Smooth muscle cell (in vitro differentiated cells): ENCODE results near the gene ATP1A2. TPM values are rescaled to one million over a fixed set of nuclear protein-coding genes. Genes with fewer than 3 reads are reported as not detected.

Experiments used
- DNase-seq: peaks from one replicate; lab custom pipeline; 2025; ENCODE audit not compliant: unreplicated experiment; lab: John Stamatoyannopoulos, UW
- H2AFZ ChIP-seq: fragments of 200-600 bp; sonication (generic); 2 replicates; pipeline ENCODE4 v1.6.0; 2016; ENCODE audit warnings: antibody characterized with exemption, low read depth, mild to moderate bottlenecking
- H3F3A ChIP-seq: fragments of 200-600 bp; sonication (generic); 2 replicates; pipeline ENCODE4 v1.6.0; 2017; ENCODE audit warnings: antibody characterized with exemption, low read depth
- H3K27ac ChIP-seq: fragments of 200-600 bp; sonication (generic); 2 replicates; pipeline ENCODE4 v1.5.1; 2016; ENCODE audit warnings: low read depth, mild to moderate bottlenecking
- H3K27me3 ChIP-seq: fragments of 200-600 bp; sonication (generic); 2 replicates; pipeline ENCODE4 v1.6.1; 2016; ENCODE audit warnings: low read depth, mild to moderate bottlenecking
- H3K36me3 ChIP-seq: fragments of 200-600 bp; sonication (generic); 2 replicates; pipeline ENCODE4 v1.5.1; 2016; ENCODE audit warnings: low read depth
- H3K4me1 ChIP-seq: fragments of 200-600 bp; sonication (generic); 2 replicates; pipeline ENCODE4 v1.5.1; 2016; ENCODE audit warnings: low read depth
- H3K4me2 ChIP-seq: fragments of 200-600 bp; sonication (generic); 2 replicates; pipeline ENCODE4 v1.6.0; 2016; ENCODE audit warnings: mild to moderate bottlenecking
- H3K4me3 ChIP-seq: fragments of 200-600 bp; sonication (generic); 2 replicates; pipeline ENCODE4 v1.5.1; 2016; ENCODE audit warnings: mild to moderate bottlenecking
- H3K79me2 ChIP-seq: fragments of 200-600 bp; sonication (generic); 2 replicates; pipeline ENCODE4 v1.6.0; 2016; ENCODE audit warnings: low read depth, mild to moderate bottlenecking
- H3K9ac ChIP-seq: fragments of 200-600 bp; sonication (generic); 2 replicates; pipeline ENCODE4 v1.6.0; 2016; ENCODE audit warnings: low read depth
- H3K9me3 ChIP-seq: fragments of 200-600 bp; sonication (generic); replicated peaks from 2 replicates; pipeline ENCODE4 v1.5.1; 2016; ENCODE audit warnings: low read depth
- H4K20me1 ChIP-seq: fragments of 200-600 bp; sonication (generic); 2 replicates; pipeline ENCODE4 v1.6.0; 2016; ENCODE audit warnings: low read depth
- CTCF ChIP-seq: fragments of 200-600 bp; sonication (generic); IDR thresholded peaks from 2 replicates; pipeline ENCODE4 v1.5.1; 2017; ENCODE audit warnings: borderline replicate concordance, mild to moderate bottlenecking, antibody characterized with exemption; ENCODE audit not compliant: insufficient read depth, poor library complexity, severe bottlenecking
- WGBS: methylation state at CpG from one replicate; pipeline ENCODE4 v1.1.7; 2016; ENCODE audit warnings: low lambda C conversion rate; 5-methylcytosine and 5-hydroxymethylcytosine counted together
- polyA plus RNA-seq: library from polyadenylated mRNA; unstranded; fragments of >200 nt; fragmentation: Nextera tagmentation; extraction: Ambion mirVana; gene quantifications from 2 replicates; pipeline ENCODE4 v1.2.1, GENCODE V29; 2016
- total RNA-seq: library from RNA; depleted of rRNA; stranded (reverse); fragments of >200 nt; gene quantifications from 2 replicates; pipeline ENCODE4 v1.2.3, GENCODE V29; 2014

ATP1A2 gene
- total and polyA plus RNA-seq, 2 experiments from 2014 or later = not detected

GRCh38 chr1:160081261-160081936 lies 34.2 kb upstream of the ATP1A2 start, which contains the start of gene KCNJ9:
TSS of gene KCNJ9 (plus strand) at chr1:160081538. CDS start at chr1:160084031, 2,493 bp downstream.
- no peak within 1 kb of the TSS for H2AFZ ChIP-seq
- H3K27me3 ChIP-seq = peaks cover 83% of the 10 kb centered on the region
- no peak within 1 kb of the TSS for H3K4me2 ChIP-seq

GRCh38 chr1:160082487-160082886 lies 33.1 kb upstream of the ATP1A2 start:
- no peak overlapping the region for H2AFZ ChIP-seq
- peaks cover 73% of the 10 kb centered on the region for H3K27me3 ChIP-seq

More at GRCh38 chr1:160081261-160081936, 34.2 kb upstream of the ATP1A2 start, which contains the start of gene KCNJ9:
- Histone ChIP-seq H3K9me3 (no peaks in the 10 kb centered on the region), H3K4me1 (no peaks in the 10 kb centered on the region), H3K79me2 (no peaks in the 10 kb centered on the region), H3K4me3 (no peak within 1 kb of the TSS), H3K27ac (no peak within 1 kb of the TSS), H3K36me3 (no peaks in the 10 kb centered on the region), H3K9ac (no peak within 1 kb of the TSS), H4K20me1 (no peaks in the 10 kb centered on the region), H3F3A (no peaks in the 10 kb centered on the region)
- 44% methylated on average over 13 of the region's 14 CpGs for WGBS
- DNase-seq = no peak
- TF ChIP-seq CTCF = no peak

GRCh38 chr1:160082926-160083325 lies 32.6 kb upstream of the ATP1A2 start:
- Histone ChIP-seq H3K27me3 (peaks cover 73% of the 10 kb centered on the region), H3K4me3 (no peak overlapping the region), H3K36me3 (no peaks in the 10 kb centered on the region), H3K4me2 (no peak overlapping the region), H3K27ac (no peak overlapping the region), H3K9ac (no peak overlapping the region), H2AFZ (no peak overlapping the region), H4K20me1 (no peaks in the 10 kb centered on the region), H3F3A (no peaks in the 10 kb centered on the region), H3K4me1 (no peaks in the 10 kb centered on the region), H3K9me3 (no peaks in the 10 kb centered on the region), H3K79me2 (no peaks in the 10 kb centered on the region)
- DNase-seq = no peak
- TF ChIP-seq CTCF = no peak
- 57% methylated on average over 3 of the region's 3 CpGs for WGBS

More at GRCh38 chr1:160082487-160082886, 33.1 kb upstream of the ATP1A2 start:
- no peak overlapping the region for H3K4me3 ChIP-seq
- no peaks in the 10 kb centered on the region for H4K20me1 ChIP-seq
- H3K4me1 ChIP-seq = no peaks in the 10 kb centered on the region
- H3K79me2 ChIP-seq = no peaks in the 10 kb centered on the region
- no peak overlapping the region for H3K4me2 ChIP-seq
- no peaks in the 10 kb centered on the region for H3K36me3 ChIP-seq
- no peak for TF ChIP-seq CTCF
- DNase-seq = no peak
- no peaks in the 10 kb centered on the region for H3K9me3 ChIP-seq
- 57% methylated on average over 2 of the region's 2 CpGs for WGBS
- no peak overlapping the region for H3K27ac ChIP-seq
- no peaks in the 10 kb centered on the region for H3F3A ChIP-seq
- H3K9ac ChIP-seq = no peak overlapping the region
